Fibroblast of skin of left quadriceps (primary cell): Measurements from ENCODE around the gene HMCES.
A peak's percentile ranks its signal among the peaks of the same experiment; 100 is the strongest.

Experiments used
- DNase-seq, 2 experiments: peaks; one replicate each; pipeline ENCODE4 v3.0.0-alpha.2; 2013; ENCODE audit warnings: low read depth in 2 of 2

The HMCES gene

GRCh38 chr3:129278439-129278965 lies at the start of gene HMCES:
Gene HMCES, plus strand, starts transcription at chr3:129278870. Its CDS starts 863 bp downstream, at chr3:129279733.
- DNase-seq = peak; percentile 60 to 65

GRCh38 chr3:129228891-129229585 lies 49.6 kb upstream of the HMCES start:
- peak in 1 of 2 experiments; percentile 42 for DNase-seq

- no peak for DNase-seq
These were observed 48.2 kb upstream of the HMCES start for GRCh38 chr3:129230311-129231019.

GRCh38 chr3:129231331-129232119 lies 47.1 kb upstream of the HMCES start:
- no peak for DNase-seq

GRCh38 chr3:129233538-129233937 lies 45.1 kb upstream of the HMCES start:
- no peak for DNase-seq

- DNase-seq = no peak
These were observed 44.2 kb upstream of the HMCES start for GRCh38 chr3:129234441-129234840.

GRCh38 chr3:129235344-129235917 lies 43.2 kb upstream of the HMCES start:
- no peak for DNase-seq

GRCh38 chr3:129238945-129239705 lies 39.5 kb upstream of the HMCES start:
- DNase-seq = no peak

- no peak for DNase-seq
These were observed 38.7 kb upstream of the HMCES start for GRCh38 chr3:129239991-129240390.

- no peak for DNase-seq
These were observed 38.2 kb upstream of the HMCES start for GRCh38 chr3:129240436-129240835.

GRCh38 chr3:129245141-129245540 lies 33.5 kb upstream of the HMCES start:
- no peak for DNase-seq

GRCh38 chr3:129245641-129246306 lies 32.9 kb upstream of the HMCES start:
- peak; percentile 71 for DNase-seq

- DNase-seq = no peak
These were observed 32.0 kb upstream of the HMCES start for GRCh38 chr3:129246636-129247035.

- no peak for DNase-seq
These were observed 30.2 kb upstream of the HMCES start for GRCh38 chr3:129248286-129248979.

GRCh38 chr3:129249284-129250065 lies 29.2 kb upstream of the HMCES start, which contains the start of gene COPG1:
Gene COPG1, plus strand, starts transcription at chr3:129249606. Its CDS starts 104 bp downstream, at chr3:129249710.
- peak; percentile 78 to 80 for DNase-seq

- DNase-seq = no peak
These were observed 25.9 kb upstream of the HMCES start for GRCh38 chr3:129252748-129253147.

GRCh38 chr3:129254536-129255230 lies 24.0 kb upstream of the HMCES start:
- no peak for DNase-seq

GRCh38 chr3:129256270-129256669 lies 22.4 kb upstream of the HMCES start:
- no peak for DNase-seq
